ENCODE data around the gene NCS1. TPM values are rescaled to one million over a fixed set of nuclear protein-coding genes. Genes with fewer than 3 reads are reported as not detected.

The NCS1 gene
- polyA plus RNA-seq, 3 donors, result not detected

- no peak overlapping the region for H2AFZ ChIP-seq (ENCODE audit: insufficient read depth, low read depth, low read length, poor library complexity, severe bottlenecking)
- H3K79me2 ChIP-seq (ENCODE audit: insufficient read depth, low read length), result no peaks in the 10 kb centered on the region
- intact Hi-C loops (cut with micrococcal nuclease), result no loop called here
- Mint-ChIP-seq H3K4me3 (peak overlapping the region; percentile 12 to 82), H3K9me3 (peaks cover 0 to 15% (median 2%) of the 10 kb centered on the region in 7 donors), H3K36me3 (peaks cover 0 to 3% of the 10 kb centered on the region in 2 donors), H3K27me3 (ENCODE audit: low read depth in 3 of 3) (peaks cover 43 to 55% (median 53%) of the 10 kb centered on the region in 3 donors), H3K4me1 (peaks cover 3% of the 10 kb centered on the region), H3K27ac (no peak overlapping the region)
- DNase-seq, result no peak
- H3K4me2 ChIP-seq (replicated peaks; ENCODE audit: extremely low read depth, low read length, poor library complexity, severe bottlenecking), result no peak overlapping the region
- no peaks in the 10 kb centered on the region for H4K20me1 ChIP-seq (ENCODE audit: insufficient read depth, low read length)
- no peaks in the 10 kb centered on the region for H3K36me3 ChIP-seq (replicated peaks in 1 of 2; ENCODE audit: control insufficient read depth in 1 of 2, insufficient read depth in 2 of 2, low read length in 2 of 2)
- H3K27ac ChIP-seq (ENCODE audit: low read depth in 1 of 2, low read length in 2 of 2), result no peak overlapping the region
- H3K4me3 ChIP-seq (replicated peaks in 1 of 3; ENCODE audit: low read depth in 2 of 3, low read length in 3 of 3), result no peak overlapping the region
- TF ChIP-seq CTCF (IDR thresholded peaks at IDR 0.05), result no peak
- peaks cover 0 to 4% of the 10 kb centered on the region in 2 donors for H3K4me1 ChIP-seq (ENCODE audit: control insufficient read depth in 1 of 2, insufficient read depth in 2 of 2, low read length in 2 of 2)
- peaks cover 15 to 36% of the 10 kb centered on the region in 2 donors for H3K27me3 ChIP-seq (ENCODE audit: control insufficient read depth in 2 of 2, insufficient read depth in 2 of 2, low read length in 2 of 2)
- WGBS (ENCODE audit: insufficient coverage), result 70% methylated on average over 6 of the region's 9 CpGs
- no peaks in the 10 kb centered on the region for H3K9me3 ChIP-seq (replicated peaks in 1 of 2; ENCODE audit: control insufficient read depth in 1 of 2, insufficient read depth in 1 of 2, low read length in 2 of 2)
- H3K9ac ChIP-seq (ENCODE audit: insufficient read depth, low read length, poor library complexity, severe bottlenecking), result no peak overlapping the region
Measured at GRCh38 chr9:130173666-130173983, 1.4 kb downstream of the NCS1 start.

DNA sequence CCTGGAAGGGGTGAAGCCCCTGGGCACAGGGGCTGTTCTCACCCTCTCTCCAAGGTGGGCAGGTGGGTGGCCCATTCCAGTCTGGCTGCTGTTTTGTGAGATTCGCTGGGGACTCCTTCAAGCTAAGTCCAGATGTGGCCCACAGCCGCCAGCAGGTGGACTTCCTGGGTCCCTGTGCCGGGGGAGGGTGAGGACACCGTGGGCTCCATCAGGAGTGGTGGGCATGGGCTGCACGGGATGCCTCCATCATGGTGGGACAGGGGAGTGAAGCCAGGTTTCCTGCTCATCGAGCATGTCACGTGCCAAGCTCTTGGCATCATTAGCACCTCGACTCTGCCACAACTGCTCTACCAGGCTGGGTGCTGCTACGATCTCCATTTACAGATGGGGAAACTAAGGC is 1.8 kb downstream of the NCS1 start:
- Mint-ChIP-seq H3K27ac (no peak overlapping the region), H3K27me3 (ENCODE audit: low read depth in 3 of 3) (peaks cover 40 to 52% (median 52%) of the 10 kb centered on the region in 3 donors), H3K4me3 (peak overlapping the region in 1 of 2 donors; percentile 82), H3K9me3 (peaks cover 0 to 15% (median 2%) of the 10 kb centered on the region in 7 donors), H3K4me1 (peaks cover 3% of the 10 kb centered on the region), H3K36me3 (peaks cover 0 to 3% of the 10 kb centered on the region in 2 donors)
- H3K36me3 ChIP-seq (replicated peaks in 1 of 2; ENCODE audit: control insufficient read depth in 1 of 2, insufficient read depth in 2 of 2, low read length in 2 of 2), result no peaks in the 10 kb centered on the region
- H3K27me3 ChIP-seq (ENCODE audit: control insufficient read depth in 2 of 2, insufficient read depth in 2 of 2, low read length in 2 of 2), result peaks cover 15 to 36% of the 10 kb centered on the region in 2 donors
- H3K4me2 ChIP-seq (replicated peaks; ENCODE audit: extremely low read depth, low read length, poor library complexity, severe bottlenecking), result no peak overlapping the region
- 95% methylated on average over 8 of the region's 9 CpGs for WGBS (ENCODE audit: insufficient coverage)
- no peak for DNase-seq
- H2AFZ ChIP-seq (ENCODE audit: insufficient read depth, low read depth, low read length, poor library complexity, severe bottlenecking), result no peak overlapping the region
- no peak for TF ChIP-seq CTCF (IDR thresholded peaks at IDR 0.05)
- no peak overlapping the region for H3K4me3 ChIP-seq (replicated peaks in 1 of 3; ENCODE audit: low read depth in 2 of 3, low read length in 3 of 3)
- H4K20me1 ChIP-seq (ENCODE audit: insufficient read depth, low read length), result no peaks in the 10 kb centered on the region
- no peaks in the 10 kb centered on the region for H3K79me2 ChIP-seq (ENCODE audit: insufficient read depth, low read length)
- intact Hi-C loops (cut with micrococcal nuclease), result no loop called here
- no peak overlapping the region for H3K9ac ChIP-seq (ENCODE audit: insufficient read depth, low read length, poor library complexity, severe bottlenecking)
- no peak overlapping the region for H3K27ac ChIP-seq (ENCODE audit: low read depth in 1 of 2, low read length in 2 of 2)
- peaks cover 0 to 4% of the 10 kb centered on the region in 2 donors for H3K4me1 ChIP-seq (ENCODE audit: control insufficient read depth in 1 of 2, insufficient read depth in 2 of 2, low read length in 2 of 2)
- no peaks in the 10 kb centered on the region for H3K9me3 ChIP-seq (replicated peaks in 1 of 2; ENCODE audit: control insufficient read depth in 1 of 2, insufficient read depth in 1 of 2, low read length in 2 of 2)
